Caco-2 (cell line): ENCODE measurements around the gene SIT1. TPM values are rescaled to one million over a fixed set of nuclear protein-coding genes. Genes with fewer than 3 reads are reported as not detected.

Source experiments
- BruUV-seq: library from RNA; stranded (reverse); fragments of 400-500 nt; replicated peaks from 2 replicates; lab custom pipeline; 2021; lab: Mats Ljungman, UMichigan
- CTCF ChIA-PET: fragments of 300-600 bp; sonication (Branson Sonifier 250); formaldehyde crosslinking; loops from one replicate; lab custom pipeline; 2022; ENCODE audit warnings: antibody characterized with exemption; lab: Charles Lee
- POLR2A ChIA-PET: fragments of 300-600 bp; sonication (Branson Sonifier 250); formaldehyde crosslinking; loops from one replicate; lab custom pipeline; 2022; ENCODE audit warnings: antibody characterized with exemption; lab: Charles Lee
- DNase-seq, 2 experiments: peaks; one replicate each; pipeline versions ENCODE4 v3.0.0 to v3.0.0-alpha.2; 2020 to 2022
- H3K27me3 ChIP-seq: replicated peaks from 2 replicates; pipeline ENCODE4 v1.6.0; 2011; ENCODE audit warnings: low read length; ENCODE audit not compliant: control insufficient read depth, insufficient read depth
- H3K36me3 ChIP-seq: 2 replicates; pipeline ENCODE4 v1.5.1; 2011; ENCODE audit warnings: low read length; ENCODE audit not compliant: control insufficient read depth, insufficient read depth
- H3K4me1 ChIP-seq: fragments of 250-450 bp; sonication (Bioruptor Pico); 2 replicates; pipeline ENCODE4 v1.5.1; 2020; ENCODE audit warnings: mild to moderate bottlenecking
- H3K4me3 ChIP-seq: 2 replicates; pipeline ENCODE4 v1.5.1; 2011; ENCODE audit warnings: low read depth, mild to moderate bottlenecking, control low read depth, low read length
- H3K9me3 ChIP-seq: fragments of 250-450 bp; sonication (Bioruptor Pico); 2 replicates; pipeline ENCODE4 v1.5.1; 2020; ENCODE audit warnings: mild to moderate bottlenecking, moderate library complexity
- H3K27ac Mint-ChIP-seq: one replicate; pipeline ENCODE4 v1.8.0; 2022; ENCODE audit warnings: mixed read lengths; ENCODE audit not compliant: unreplicated experiment
- H3K27me3 Mint-ChIP-seq: one replicate; pipeline ENCODE4 v1.8.0; 2022; ENCODE audit warnings: mixed read lengths; ENCODE audit not compliant: insufficient read depth, unreplicated experiment
- H3K36me3 Mint-ChIP-seq: one replicate; pipeline ENCODE4 v1.8.0; 2022; ENCODE audit warnings: mild to moderate bottlenecking, mixed read lengths; ENCODE audit not compliant: insufficient read depth, unreplicated experiment
- H3K4me1 Mint-ChIP-seq: one replicate; pipeline ENCODE4 v1.8.0; 2022; ENCODE audit warnings: low read depth, mixed read lengths; ENCODE audit not compliant: unreplicated experiment
- H3K4me3 Mint-ChIP-seq: one replicate; pipeline ENCODE4 v1.8.0; 2022; ENCODE audit warnings: mild to moderate bottlenecking, moderate library complexity, mixed read lengths; ENCODE audit not compliant: unreplicated experiment
- H3K9me3 Mint-ChIP-seq: one replicate; pipeline ENCODE4 v1.8.0; 2022; ENCODE audit warnings: mixed read lengths; ENCODE audit not compliant: unreplicated experiment
- intact Hi-C: fragments of 100-400 bp; cut with micrococcal nuclease; formaldehyde crosslinking; loops from one replicate; pipeline ENCODE4 v1.10.0; 2022; ENCODE audit not compliant: unreplicated experiment
- total RNA-seq: library from RNA; stranded (reverse); gene quantifications from 2 replicates; pipeline ENCODE4 v1.2.3, GENCODE V29; 2022
- TF ChIP-seq, protein P1 (sequence below), 2 experiments: fragments of 200-600 bp in 1 of 2; IDR thresholded peaks; 1 replicate in 1 of 2; 2 replicates in 1 of 2; pipeline versions ENCODE4 v1.5.1 to v1.8.0; 2011 to 2022; ENCODE audit warnings: antibody characterized with exemption in 1 of 2, control low read depth in 1 of 2, inconsistent platforms in 1 of 2, low read depth in 1 of 2, low read length in 1 of 2, mild to moderate bottlenecking in 1 of 2, moderate library complexity in 1 of 2; ENCODE audit not compliant: insufficient read depth in 1 of 2, severe bottlenecking in 1 of 2, unreplicated experiment in 1 of 2

SIT1 gene
- total RNA-seq, 1 experiment from 2014 or later, result not detected

DNA sequence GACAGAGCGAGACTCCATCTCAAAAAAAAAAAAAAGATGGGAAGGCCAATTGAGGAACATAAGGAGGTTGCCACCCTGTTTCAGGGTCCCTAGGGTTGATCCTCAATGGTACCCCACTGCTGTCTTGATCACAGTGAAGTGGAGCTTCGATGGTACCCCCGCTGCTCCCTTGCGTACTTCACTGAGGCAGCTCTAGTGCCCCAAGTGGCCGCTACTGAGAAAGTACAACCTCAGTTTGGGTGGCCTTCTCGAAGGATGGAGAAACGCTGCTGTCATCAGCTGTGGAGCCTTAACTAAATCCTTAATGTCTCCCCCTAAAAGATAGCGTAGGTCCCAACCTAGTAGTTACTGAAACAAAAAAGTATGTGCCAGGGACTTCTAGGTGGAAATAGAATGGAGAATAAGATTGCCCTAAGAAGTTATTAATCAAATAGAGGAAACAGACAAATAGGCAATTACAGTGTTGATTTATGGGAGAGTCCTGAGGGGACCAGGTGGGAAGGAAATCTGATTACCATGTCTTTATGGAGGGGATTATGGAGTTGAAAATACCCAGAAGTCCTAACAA is 39.4 kb downstream of the SIT1 start:
- POLR2A ChIA-PET, result no interaction called here

DNA sequence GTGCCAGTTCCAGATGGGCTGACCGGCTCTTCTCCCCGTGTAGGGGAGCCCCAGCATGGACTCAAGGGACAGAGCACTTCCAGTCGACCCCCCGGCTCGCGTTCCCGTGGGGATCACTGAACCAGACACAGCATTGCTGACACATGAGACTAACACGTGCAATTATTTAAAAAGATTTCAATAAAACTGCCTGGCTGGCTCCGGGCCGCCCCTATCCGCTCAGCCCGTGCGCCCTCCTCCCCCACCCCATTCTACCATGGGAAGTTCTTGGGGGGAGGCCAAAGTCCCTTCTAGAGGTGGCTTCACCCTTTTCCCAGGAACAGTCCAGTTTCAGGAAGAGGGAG is 40.9 kb downstream of the SIT1 start:
- H3K27ac Mint-ChIP-seq, result no peak overlapping the region

More for the DNA sequence above, 39.4 kb downstream of the SIT1 start:
- DNase-seq, result peak in 1 of 2 experiments; percentile 38
- TF ChIP-seq, protein P1, sequence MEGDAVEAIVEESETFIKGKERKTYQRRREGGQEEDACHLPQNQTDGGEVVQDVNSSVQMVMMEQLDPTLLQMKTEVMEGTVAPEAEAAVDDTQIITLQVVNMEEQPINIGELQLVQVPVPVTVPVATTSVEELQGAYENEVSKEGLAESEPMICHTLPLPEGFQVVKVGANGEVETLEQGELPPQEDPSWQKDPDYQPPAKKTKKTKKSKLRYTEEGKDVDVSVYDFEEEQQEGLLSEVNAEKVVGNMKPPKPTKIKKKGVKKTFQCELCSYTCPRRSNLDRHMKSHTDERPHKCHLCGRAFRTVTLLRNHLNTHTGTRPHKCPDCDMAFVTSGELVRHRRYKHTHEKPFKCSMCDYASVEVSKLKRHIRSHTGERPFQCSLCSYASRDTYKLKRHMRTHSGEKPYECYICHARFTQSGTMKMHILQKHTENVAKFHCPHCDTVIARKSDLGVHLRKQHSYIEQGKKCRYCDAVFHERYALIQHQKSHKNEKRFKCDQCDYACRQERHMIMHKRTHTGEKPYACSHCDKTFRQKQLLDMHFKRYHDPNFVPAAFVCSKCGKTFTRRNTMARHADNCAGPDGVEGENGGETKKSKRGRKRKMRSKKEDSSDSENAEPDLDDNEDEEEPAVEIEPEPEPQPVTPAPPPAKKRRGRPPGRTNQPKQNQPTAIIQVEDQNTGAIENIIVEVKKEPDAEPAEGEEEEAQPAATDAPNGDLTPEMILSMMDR (IDR thresholded peaks at IDR 0.05; ENCODE audit: insufficient read depth in 1 of 2, low read depth in 1 of 2, low read length in 1 of 2, severe bottlenecking in 1 of 2, unreplicated experiment in 1 of 2), result peak; percentile 49 to 76
- Histone ChIP-seq H3K4me1 (peaks cover under 1% of the 10 kb centered on the region; the same call in 1 of the 2 replicates), H3K36me3 (no peaks in the 10 kb centered on the region), H3K4me3 (no peak overlapping the region), H3K9me3 (no peaks in the 10 kb centered on the region), H3K27me3 (no peaks in the 10 kb centered on the region)
- Mint-ChIP-seq H3K27ac (no peak overlapping the region), H3K4me1 (peaks cover 7% of the 10 kb centered on the region), H3K4me3 (no peak overlapping the region), H3K27me3 (peaks cover 7% of the 10 kb centered on the region), H3K9me3 (no peaks in the 10 kb centered on the region), H3K36me3 (peaks cover 7% of the 10 kb centered on the region)
- no TSS peak for BruUV-seq
- intact Hi-C loops, result no loop called here
- CTCF ChIA-PET, result interaction anchor here (0.5 to 1.6 kb wide), 10 partner anchors 8 to 540 kb away, joined by 3 to 7 read pairs (median 4); no protein-coding TSS in a partner anchor

DNA sequence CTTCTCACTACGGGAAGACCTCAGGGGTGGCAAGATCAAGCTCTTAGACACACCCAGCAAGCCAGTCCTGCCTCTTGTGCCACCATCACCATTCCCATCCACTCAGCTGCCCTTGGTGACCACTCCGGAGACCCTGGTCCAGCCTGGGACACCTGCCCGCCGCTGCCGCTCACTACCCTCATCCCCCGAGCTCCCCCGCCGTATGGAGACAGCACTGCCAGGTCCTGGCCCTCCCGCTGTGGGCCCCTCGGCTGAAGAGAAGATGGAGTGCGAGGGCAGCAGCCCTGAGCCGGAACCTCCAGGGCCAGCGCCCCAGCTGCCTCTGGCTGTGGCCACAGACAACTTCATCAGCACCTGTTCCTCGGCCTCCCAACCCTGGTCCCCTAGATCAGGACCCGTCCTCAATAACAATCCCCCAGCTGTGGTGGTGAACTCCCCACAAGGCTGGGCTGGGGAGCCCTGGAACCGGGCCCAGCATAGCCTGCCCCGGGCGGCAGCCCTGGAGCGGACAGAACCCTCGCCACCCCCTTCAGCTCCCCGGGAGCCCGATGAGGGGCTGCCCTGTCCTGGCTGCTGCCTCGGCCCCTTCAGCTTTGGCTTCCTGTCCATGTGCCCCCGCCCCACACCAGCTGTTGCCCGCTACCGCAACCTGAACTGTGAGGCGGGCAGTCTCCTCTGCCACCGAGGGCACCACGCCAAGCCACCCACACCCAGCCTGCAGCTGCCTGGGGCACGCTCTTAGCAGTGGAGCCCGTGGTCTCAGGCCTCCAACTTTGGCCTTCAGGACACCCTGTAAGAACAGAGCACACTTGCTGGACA is 41.5 kb downstream of the SIT1 start:
- ChIA-PET POLR2A (no interaction called here), CTCF (no interaction called here)
- Mint-ChIP-seq H3K36me3 (peaks cover 10% of the 10 kb centered on the region), H3K9me3 (no peaks in the 10 kb centered on the region), H3K27ac (no peak overlapping the region), H3K4me3 (no peak overlapping the region), H3K27me3 (peaks cover 2% of the 10 kb centered on the region), H3K4me1 (peaks cover 7% of the 10 kb centered on the region)
- Histone ChIP-seq H3K9me3 (no peaks in the 10 kb centered on the region), H3K4me1 (peaks cover 4% of the 10 kb centered on the region; the same call in 1 of the 2 replicates), H3K36me3 (no peaks in the 10 kb centered on the region), H3K4me3 (no peak overlapping the region), H3K27me3 (no peaks in the 10 kb centered on the region)
- no TSS peak for BruUV-seq
- DNase-seq, result no peak
- TF ChIP-seq, protein P1 (IDR thresholded peaks at IDR 0.05; ENCODE audit: insufficient read depth in 1 of 2, low read depth in 1 of 2, low read length in 1 of 2, severe bottlenecking in 1 of 2, unreplicated experiment in 1 of 2), result no peak
- intact Hi-C loops, result no loop called here

More for the DNA sequence above, 40.9 kb downstream of the SIT1 start:
- POLR2A ChIA-PET, result no interaction called here
- H3K4me3 ChIP-seq, result no peak overlapping the region
- CTCF ChIA-PET, result no interaction called here
- no peak for DNase-seq
- Mint-ChIP-seq H3K27me3 (peaks cover 6% of the 10 kb centered on the region), H3K9me3 (no peaks in the 10 kb centered on the region), H3K4me1 (peaks cover 7% of the 10 kb centered on the region), H3K4me3 (no peak overlapping the region), H3K36me3 (peaks cover 7% of the 10 kb centered on the region)
- peaks cover 4% of the 10 kb centered on the region; the same call in 1 of the 2 replicates for H3K4me1 ChIP-seq
- TF ChIP-seq, protein P1 (IDR thresholded peaks at IDR 0.05; ENCODE audit: insufficient read depth in 1 of 2, low read depth in 1 of 2, low read length in 1 of 2, severe bottlenecking in 1 of 2, unreplicated experiment in 1 of 2), result no peak
- intact Hi-C loops, result no loop called here
- H3K36me3 ChIP-seq, result no peaks in the 10 kb centered on the region
- H3K9me3 ChIP-seq, result no peaks in the 10 kb centered on the region
- H3K27me3 ChIP-seq, result no peaks in the 10 kb centered on the region
- no TSS peak for BruUV-seq
